Measurements from ENCODE around the gene VWA5B1.

- TF ChIP-seq CTCF (IDR thresholded peaks at IDR 0.05) (no peak), EP300 (IDR thresholded peaks at IDR 0.05) (no peak), POLR2A (IDR thresholded peaks at IDR 0.05) (no peak)
Measured at GRCh38 chr1:20373286-20373685, 82.6 kb downstream of the VWA5B1 start.

All from tibial nerve (tissue), 4 donors.